Tibial artery (tissue), 4 donors: Measurements from ENCODE around the gene CACNA2D2.

Source experiments
- DNase-seq, 2 donors: peaks; one replicate each; pipeline ENCODE4 v3.0.0-alpha.2; 2019
- H3K27ac ChIP-seq, 2 donors: fragments of 200-600 bp; sonication (generic) in 1 of 2; 1 replicate in 1 of 2; 2 replicates in 1 of 2; pipeline ENCODE4 v1.5.1; 2018 to 2019; ENCODE audit warnings: mild to moderate bottlenecking in 1 of 2
- H3K27me3 ChIP-seq, 2 donors: fragments of 200-600 bp; sonication (generic) in 1 of 2; one replicate each; pipeline versions ENCODE4 v1.5.1 to v1.6.0; 2016 to 2019
- H3K36me3 ChIP-seq, 3 donors: fragments of 200-600 bp; sonication (generic) in 2 of 3; one replicate each; pipeline ENCODE4 v1.5.1; 2016 to 2019; ENCODE audit warnings: mild to moderate bottlenecking in 2 of 3
- H3K4me1 ChIP-seq, 4 donors: fragments of 200-600 bp; sonication (generic) in 2 of 4; 1 replicate in 3 of 4; 2 replicates in 1 of 4; pipeline ENCODE4 v1.5.1; 2016 to 2019
- H3K4me3 ChIP-seq, 2 donors: fragments of 200-600 bp; sonication (generic) in 1 of 2; 1 replicate in 1 of 2; 2 replicates in 1 of 2; pipeline ENCODE4 v1.5.1; 2018 to 2019; ENCODE audit warnings: mild to moderate bottlenecking in 2 of 2
- H3K9me3 ChIP-seq, 3 donors: fragments of 200-600 bp; sonication (generic) in 1 of 3; one replicate each; pipeline ENCODE4 v1.5.1; 2016 to 2019
- CTCF ChIP-seq, 2 experiments: fragments of 200-600 bp in 1 of 2; fragments of 450-650 bp in 1 of 2; IDR thresholded peaks; one replicate each; pipeline ENCODE4 v1.5.1; 2017 to 2019; ENCODE audit warnings: antibody characterized with exemption in 2 of 2, mild to moderate bottlenecking in 1 of 2, moderate library complexity in 1 of 2
- intact Hi-C: fragments of 100-400 bp; cut with DNase I; formaldehyde crosslinking; loops from one replicate; pipeline ENCODE4 v1.15.0; 2023; ENCODE audit warnings: low total_unique reads

The CACNA2D2 gene

GRCh38 chr3:50483374-50483773 lies 20.1 kb downstream of the CACNA2D2 start:
- no peaks in the 10 kb centered on the region for H3K36me3 ChIP-seq
- H3K4me3 ChIP-seq = no peak overlapping the region
- no peaks in the 10 kb centered on the region for H3K27me3 ChIP-seq
- no peaks in the 10 kb centered on the region for H3K9me3 ChIP-seq
- no peak for TF ChIP-seq CTCF (IDR thresholded peaks at IDR 0.05)
- intact Hi-C loops = no loop called here
- H3K27ac ChIP-seq = no peak overlapping the region
- no peak for DNase-seq
- no peaks in the 10 kb centered on the region for H3K4me1 ChIP-seq

DNA sequence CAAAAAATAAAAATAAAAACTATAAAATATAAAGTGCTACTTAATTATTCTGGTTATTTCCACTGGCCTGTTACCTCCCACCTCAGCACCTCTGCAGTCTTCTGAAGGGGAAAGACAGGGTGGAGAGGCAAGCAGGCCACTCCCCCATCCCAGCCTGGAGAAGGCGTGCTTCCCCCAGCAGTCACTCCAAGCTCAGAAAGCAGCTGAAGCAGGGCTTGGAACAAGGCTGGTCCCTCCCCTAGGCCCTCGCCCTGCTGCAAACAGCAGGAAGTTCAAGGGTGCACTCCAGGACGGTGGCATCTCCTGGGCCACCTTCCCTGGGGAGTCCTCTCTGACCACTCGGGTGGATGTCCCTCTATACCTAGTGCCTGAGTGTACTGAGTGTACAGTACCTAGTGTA lies 21.4 kb downstream of the CACNA2D2 start:
- intact Hi-C loops = no loop called here
- H3K4me1 ChIP-seq = no peaks in the 10 kb centered on the region
- no peak overlapping the region for H3K27ac ChIP-seq
- DNase-seq = no peak
- no peak for TF ChIP-seq CTCF (IDR thresholded peaks at IDR 0.05)
- H3K4me3 ChIP-seq = no peak overlapping the region
- H3K36me3 ChIP-seq = no peaks in the 10 kb centered on the region
- no peaks in the 10 kb centered on the region for H3K27me3 ChIP-seq
- no peaks in the 10 kb centered on the region for H3K9me3 ChIP-seq

DNA sequence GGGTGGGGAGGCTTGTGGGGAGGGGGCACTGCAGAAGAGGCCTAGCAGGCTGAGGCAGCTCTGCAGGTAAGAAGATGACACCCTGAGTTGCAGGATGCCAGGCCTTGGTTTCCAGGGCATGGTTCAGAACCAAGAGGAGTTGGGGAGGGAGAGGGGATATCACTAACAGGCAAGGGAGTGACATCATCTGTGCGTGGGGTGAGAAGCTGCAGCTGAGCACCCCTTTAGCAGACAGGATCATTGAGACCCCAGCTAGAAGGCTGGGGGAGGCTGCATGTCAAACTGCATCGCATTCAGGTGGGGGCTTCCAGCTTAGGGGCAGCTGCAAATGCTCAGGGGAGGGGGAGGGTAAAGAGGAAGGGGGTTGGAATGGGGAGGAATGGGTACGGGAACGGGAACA lies 23.0 kb downstream of the CACNA2D2 start:
- no peaks in the 10 kb centered on the region for H3K4me1 ChIP-seq
- H3K36me3 ChIP-seq = no peaks in the 10 kb centered on the region
- intact Hi-C loops = no loop called here
- DNase-seq = no peak
- no peak for TF ChIP-seq CTCF (IDR thresholded peaks at IDR 0.05)
- H3K27ac ChIP-seq = no peak overlapping the region
- H3K4me3 ChIP-seq = no peak overlapping the region
- no peaks in the 10 kb centered on the region for H3K9me3 ChIP-seq
- no peaks in the 10 kb centered on the region for H3K27me3 ChIP-seq

DNA sequence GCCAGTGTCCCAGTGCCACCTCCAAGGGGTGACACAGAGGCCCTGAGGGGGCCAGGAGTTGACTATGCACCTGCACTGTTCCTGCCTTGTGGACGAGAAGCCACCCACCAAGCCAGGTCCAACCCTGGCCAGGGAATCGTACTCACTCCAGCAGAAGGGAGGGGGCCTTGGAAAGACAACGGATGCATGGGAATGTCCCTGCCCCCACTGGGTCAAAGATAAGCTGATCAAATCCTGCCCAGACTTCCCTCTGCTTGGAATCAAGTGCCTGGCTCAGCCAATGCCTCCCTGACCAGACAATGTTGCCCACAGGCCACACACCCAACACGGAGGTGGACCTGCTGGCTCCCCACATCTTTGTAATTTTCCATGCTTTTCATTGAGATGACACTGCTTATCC lies 23.9 kb downstream of the CACNA2D2 start:
- intact Hi-C loops = no loop called here
- TF ChIP-seq CTCF (IDR thresholded peaks at IDR 0.05) = no peak
- no peaks in the 10 kb centered on the region for H3K36me3 ChIP-seq
- no peak overlapping the region for H3K4me3 ChIP-seq
- peaks cover 0 to 6% (median 0%) of the 10 kb centered on the region in 4 donors for H3K4me1 ChIP-seq
- H3K27me3 ChIP-seq = no peaks in the 10 kb centered on the region
- no peak overlapping the region for H3K27ac ChIP-seq
- no peak for DNase-seq
- H3K9me3 ChIP-seq = no peaks in the 10 kb centered on the region

DNA sequence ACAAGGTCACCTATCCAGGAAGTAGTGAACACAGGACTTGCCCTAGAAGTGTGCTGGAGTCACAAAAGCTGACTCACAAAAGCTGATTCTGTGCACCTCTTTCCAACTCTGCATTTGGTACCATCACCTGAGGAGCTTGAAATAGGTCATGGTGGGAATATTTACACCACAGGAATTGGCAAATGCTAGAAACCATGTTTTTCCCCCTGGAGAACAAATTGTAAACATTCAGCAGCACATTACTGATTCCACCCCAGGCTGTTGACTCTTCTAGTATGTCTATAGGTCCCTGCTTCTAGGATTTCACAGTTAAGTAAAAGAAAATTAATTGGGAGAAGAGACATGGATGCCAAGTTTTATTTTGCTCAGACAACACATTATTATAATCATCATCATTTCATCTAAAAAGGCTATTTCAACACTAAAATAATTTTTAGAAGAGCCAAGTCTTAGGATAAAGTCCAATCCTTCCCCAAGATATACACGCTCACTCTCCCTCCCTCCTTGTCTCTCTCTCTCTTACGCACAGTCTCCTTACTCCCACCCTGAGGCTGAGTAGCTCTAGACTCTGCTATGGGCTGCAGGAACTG lies 24.7 kb downstream of the CACNA2D2 start:
- H3K4me3 ChIP-seq = no peak overlapping the region
- H3K27ac ChIP-seq = no peak overlapping the region
- DNase-seq = no peak
- intact Hi-C loops = no loop called here
- no peak for TF ChIP-seq CTCF (IDR thresholded peaks at IDR 0.05)
- peaks cover 0 to 7% (median 0%) of the 10 kb centered on the region in 4 donors for H3K4me1 ChIP-seq
- no peaks in the 10 kb centered on the region for H3K9me3 ChIP-seq
- H3K36me3 ChIP-seq = no peaks in the 10 kb centered on the region
- no peaks in the 10 kb centered on the region for H3K27me3 ChIP-seq

GRCh38 chr3:50478051-50478450 lies 25.4 kb downstream of the CACNA2D2 start:
- Histone ChIP-seq H3K27me3 (no peaks in the 10 kb centered on the region), H3K4me3 (no peak overlapping the region), H3K4me1 (peaks cover 0 to 7% (median 0%) of the 10 kb centered on the region in 4 donors), H3K9me3 (no peaks in the 10 kb centered on the region), H3K36me3 (no peaks in the 10 kb centered on the region), H3K27ac (no peak overlapping the region)
- no peak for DNase-seq
- TF ChIP-seq CTCF (IDR thresholded peaks at IDR 0.05) = no peak
- intact Hi-C loops = no loop called here
